ENCODE data around the gene ESRRA.

Gene ESRRA

DNA sequence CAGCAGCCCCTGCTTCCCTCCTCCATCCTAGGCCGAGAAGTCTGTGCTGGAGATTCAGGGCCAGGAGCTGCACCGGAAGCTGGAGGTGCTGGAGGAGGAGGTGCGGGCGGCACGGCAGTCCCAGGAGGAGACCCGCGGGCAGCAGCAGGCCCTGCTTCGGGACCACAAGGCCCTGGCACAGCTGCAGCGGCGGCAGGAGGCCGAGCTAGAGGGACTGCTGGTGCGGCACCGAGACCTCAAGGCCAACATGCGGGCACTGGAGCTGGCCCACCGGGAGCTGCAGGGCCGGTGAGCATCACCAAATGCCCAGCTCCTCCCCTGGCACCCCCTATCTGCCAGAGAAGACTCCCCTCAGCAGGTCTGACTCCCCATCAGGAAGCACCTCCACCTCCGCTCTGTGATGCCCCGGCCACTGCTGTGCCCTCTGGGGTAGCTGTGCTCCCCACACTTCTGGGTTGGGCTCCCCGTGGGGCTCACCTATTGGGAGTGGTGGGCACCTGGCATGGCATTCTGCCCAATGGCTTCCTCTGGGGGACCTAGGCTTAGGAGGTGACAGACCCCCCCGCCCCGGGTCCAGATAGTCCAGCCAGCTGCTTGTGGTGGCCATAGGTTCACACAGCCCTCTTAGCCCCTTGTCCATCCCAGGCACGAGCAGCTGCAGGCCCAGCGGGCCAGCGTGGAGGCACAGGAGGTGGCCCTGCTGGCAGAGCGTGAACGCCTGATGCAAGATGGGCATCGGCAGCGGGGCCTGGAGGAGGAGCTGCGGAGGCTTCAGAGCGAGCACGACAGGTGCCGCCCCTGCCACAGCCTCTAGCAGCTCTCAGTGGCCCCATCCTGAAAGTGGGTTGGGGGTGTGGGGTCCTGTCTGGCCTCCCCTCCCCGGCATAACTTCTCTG, 47.0 kb downstream of the ESRRA start:
- no peak for DNase-seq

DNA sequence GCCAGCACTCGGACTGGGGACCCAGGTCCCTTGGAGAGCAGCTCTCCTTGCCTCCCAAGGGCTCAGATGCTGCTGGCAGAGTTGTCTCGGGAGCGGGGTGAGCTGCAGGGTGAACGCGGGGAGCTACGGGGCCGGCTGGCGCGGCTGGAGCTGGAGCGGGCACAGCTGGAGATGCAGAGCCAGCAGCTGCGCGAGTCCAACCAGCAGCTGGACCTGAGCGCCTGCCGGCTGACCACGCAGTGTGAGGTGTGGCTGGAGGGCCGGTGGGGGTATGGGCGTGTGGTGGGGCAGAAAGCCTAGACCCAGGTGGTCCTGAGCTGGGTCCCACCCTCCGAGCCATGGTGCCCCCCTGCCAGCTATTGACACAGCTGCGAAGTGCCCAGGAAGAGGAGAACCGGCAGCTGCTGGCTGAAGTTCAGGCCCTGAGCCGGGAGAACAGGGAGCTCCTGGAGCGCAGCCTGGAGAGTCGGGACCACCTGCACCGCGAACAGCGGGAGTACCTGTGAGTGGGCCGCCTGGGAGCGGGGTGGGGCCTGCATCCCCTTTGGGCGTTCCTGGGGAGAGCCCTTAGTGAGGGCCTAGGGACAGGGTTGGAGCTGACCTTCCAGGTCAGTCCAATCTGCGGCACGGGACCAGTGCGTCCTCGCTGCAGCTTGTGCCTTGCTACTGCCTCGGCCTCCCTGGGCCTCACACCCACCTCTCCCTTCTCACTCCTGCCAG, 47.8 kb downstream of the ESRRA start:
- DNase-seq = no peak

- no peak for DNase-seq
These were observed 48.6 kb downstream of the ESRRA start for GRCh38 chr11:64353715-64354506.

DNA sequence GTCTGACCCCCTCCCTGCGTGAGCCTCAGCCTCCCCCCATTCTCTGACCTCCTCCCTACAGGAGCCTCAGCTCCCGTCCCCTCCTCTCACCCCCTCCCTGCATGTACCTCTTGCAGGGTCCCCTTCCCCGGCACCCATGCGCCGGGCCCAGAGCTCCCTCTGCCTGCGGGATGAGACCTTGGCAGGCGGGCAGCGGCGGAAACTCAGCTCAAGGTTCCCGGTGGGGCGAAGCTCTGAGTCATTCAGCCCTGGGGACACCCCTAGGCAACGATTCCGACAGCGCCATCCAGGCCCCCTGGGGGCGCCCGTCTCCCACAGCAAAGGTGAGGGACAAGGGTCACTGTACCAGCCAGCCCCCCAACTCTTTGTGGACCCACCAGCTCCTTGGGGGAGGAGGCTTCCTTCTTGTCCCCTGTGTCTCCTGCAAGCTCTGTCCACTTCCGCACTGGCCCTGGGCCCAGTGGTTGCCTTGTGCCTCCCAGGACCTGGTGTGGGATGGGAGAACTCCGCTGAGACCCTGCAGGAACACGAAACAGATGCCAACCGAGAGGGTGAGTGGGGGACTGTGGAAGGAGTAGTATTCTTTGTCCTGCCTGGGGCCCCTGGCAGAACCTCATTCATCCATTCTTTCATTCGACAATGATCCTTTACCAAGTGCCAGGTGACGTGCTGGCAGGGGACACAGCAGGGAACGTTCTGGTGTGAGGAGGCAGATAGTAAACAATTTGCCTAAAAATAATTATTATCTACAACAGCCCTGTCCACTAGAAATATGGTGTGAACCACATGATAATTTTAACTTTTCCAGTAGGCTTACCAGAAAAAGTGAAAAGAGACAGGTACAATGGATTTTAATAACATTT, 50.0 kb downstream of the ESRRA start:
- DNase-seq = no peak

DNA sequence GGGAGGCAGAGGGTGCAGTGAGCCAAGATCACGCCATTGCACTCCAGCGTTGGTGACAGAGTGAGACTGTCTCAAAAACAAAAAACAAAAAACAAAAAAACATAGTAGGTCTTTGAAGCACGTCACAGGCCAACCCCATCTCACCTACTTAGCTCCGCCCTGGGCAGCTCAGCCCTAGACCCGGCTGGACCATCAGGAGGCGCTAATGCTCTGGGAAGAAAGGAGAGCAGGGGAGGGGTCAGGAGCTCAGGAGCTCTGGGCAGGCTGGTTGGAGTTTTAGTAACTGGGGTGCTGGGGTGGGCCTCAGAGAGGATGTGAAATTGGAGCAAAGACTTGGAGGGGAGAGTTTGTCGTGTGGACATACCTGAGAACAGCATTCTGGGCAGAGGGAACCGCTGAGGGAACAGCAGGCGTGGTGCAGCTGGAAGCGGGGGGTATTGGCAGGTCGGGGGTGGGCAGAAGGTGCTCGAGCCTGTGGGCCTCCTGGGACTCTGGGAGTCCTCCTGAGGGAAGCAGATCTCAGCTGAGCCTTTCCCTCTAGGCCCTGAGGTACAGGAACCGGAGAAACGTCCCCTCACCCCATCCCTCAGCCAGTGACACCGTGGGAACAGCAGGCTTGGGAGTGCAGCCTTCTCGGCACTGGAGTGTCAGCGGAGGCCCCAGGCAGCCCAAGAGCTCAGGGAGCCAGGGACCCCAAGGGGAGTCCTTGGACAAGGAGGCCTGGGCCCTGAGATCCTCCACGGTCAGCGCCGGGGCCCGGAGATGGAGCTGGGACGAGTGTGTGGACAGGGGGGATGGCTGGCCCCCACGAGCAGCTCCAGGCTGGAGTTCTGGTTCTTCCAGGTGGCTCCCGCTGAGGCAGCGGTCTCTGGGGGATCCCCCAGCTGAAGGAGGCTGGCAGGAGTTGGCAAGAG, 51.4 kb downstream of the ESRRA start:
- DNase-seq = no peak

DNA sequence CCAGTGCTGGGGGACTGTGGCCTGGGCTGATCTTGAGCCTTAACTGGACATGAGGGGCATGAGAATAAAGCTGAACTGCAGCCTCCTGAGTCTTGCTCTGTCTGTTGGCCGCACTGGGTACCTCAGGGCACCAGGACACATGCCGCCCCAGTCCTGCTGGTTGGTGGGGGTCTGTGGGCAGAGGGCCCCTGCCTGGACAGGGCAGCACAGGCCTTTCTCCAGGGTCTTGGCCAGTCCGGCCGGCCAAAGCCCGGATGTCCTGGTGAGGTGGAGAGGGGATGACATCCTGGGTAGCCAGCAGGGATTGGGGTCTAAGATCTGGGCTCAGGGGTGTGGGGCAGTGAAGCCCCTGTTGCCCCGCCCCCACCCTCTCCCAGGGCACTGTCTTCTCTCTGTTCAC, 52.1 kb downstream of the ESRRA start:
- DNase-seq = no peak

- peak; percentile 27 for DNase-seq
These were observed 52.7 kb downstream of the ESRRA start for GRCh38 chr11:64357904-64358535.

- no peak for DNase-seq
These were observed 53.2 kb downstream of the ESRRA start for GRCh38 chr11:64358536-64358906.

DNA sequence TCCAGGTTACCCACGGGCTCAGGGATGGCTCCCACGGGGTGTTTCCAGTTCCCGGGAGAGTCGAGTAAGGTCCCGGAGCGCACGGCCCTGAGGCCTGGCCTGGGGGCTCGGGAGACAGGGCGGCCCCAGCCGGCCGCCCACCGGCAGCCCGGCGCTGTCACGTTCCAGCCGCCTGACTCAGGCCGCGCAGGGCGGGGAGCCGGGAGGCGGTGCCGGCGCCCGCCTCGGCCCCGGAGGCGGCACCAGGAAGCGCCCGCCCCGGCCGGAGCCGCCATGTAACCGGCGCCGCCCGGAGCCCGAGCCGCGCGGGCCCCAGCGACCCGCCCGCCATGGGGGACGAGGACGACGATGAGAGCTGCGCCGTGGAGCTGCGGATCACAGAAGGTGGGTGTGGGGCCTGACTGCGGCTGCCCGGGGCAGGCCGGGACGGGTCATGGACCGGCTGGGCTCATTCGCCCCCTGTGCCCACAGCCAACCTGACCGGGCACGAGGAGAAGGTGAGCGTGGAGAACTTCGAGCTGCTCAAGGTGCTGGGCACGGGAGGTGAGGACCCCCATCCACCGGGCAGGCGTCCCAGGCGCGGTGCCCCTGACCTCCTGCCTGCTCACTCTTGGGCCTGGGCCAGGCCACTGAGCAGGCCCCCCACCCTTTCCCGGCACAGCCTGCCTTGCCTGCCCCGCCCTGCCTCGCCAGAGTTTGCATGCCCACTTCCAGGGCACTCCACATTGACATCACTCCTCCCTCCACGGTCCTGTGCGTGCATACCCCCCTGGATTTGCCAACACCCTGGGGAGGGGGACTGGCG, 53.8 kb downstream of the ESRRA start, which contains the start of gene RPS6KA4:
Gene RPS6KA4, plus strand, starts transcription at position 256 of the 805 bp plus-strand sequence. Its CDS starts 74 bp downstream, at position 330.
- peak; percentile 37 for DNase-seq

GRCh38 chr11:64359712-64360445, 54.6 kb downstream of the ESRRA start:
- DNase-seq = peak; percentile 15

DNA sequence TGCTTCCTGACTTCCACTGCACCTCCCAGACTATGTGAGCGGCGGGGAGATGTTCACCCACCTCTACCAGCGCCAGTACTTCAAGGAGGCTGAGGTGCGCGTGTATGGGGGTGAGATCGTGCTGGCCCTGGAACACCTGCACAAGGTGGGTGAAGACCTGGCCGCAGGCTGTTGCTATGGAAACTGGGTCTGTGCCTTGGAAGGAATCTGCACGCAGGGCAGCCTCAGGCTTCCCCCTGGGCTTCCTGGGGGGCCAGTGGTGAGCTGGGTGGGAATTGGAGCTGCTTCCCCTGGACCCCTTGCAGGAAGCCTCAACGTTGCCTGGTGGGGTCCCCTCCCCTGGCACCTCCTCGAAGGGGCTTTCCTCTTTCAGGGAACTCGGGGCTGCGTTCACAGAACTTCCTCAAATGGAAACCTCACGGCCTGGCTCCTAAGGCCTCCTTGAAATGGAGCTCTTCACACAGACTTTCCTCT, 55.2 kb downstream of the ESRRA start:
- DNase-seq = no peak

DNA sequence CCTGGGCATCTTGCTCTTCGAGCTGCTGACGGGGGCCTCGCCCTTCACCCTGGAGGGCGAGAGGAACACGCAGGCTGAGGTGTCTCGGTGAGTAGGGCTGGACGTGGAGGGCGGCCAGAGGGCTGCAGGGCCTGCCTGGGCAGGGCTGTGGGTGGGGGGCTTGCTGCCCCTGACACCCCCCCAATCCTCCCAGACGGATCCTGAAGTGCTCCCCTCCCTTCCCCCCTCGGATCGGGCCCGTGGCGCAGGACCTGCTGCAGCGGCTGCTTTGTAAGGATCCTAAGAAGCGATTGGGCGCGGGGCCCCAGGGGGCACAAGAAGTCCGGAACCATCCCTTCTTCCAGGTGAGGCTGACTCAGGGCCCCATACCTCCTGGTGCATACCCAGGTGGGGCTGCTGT, 56.3 kb downstream of the ESRRA start:
- no peak for DNase-seq

DNA sequence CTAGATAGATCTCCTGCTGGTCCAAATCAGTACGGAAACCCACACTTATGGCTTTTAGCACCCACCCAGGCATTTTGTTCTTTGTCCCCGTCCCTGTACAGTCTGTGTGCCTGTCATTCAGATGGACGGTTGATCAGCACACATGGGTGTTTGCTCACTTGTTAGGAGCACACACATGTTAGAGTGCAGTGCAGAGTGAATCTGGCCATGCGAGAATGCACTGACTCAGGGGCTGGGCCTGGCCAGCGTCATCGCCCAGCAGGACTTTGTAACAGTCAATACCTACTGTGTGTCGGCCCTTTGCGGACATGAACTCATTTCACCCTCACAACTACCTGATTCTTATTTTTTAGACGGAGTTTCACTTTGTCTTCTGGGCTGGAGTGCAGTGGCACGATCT, 57.0 kb downstream of the ESRRA start:
- DNase-seq = no peak

DNA sequence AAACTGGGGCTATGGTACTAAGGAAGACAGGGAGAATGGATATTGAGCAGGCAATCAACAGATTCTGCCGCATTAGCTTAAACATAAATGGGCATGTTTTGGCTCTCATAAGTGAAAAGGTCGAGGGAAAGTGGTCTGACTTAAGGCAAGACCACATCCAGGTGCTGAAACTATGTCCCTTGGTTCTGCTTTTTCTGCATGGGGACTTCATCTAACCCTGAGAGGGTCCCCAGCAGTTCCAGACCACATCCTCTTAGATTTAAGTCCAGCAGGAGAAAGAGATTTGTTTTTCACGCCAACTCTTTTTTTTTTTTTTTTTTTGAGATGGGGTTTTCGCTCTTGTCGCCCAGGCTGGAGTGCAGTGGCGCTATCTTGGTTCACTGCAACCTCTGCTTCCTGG, 59.1 kb downstream of the ESRRA start:
- DNase-seq = no peak

DNA sequence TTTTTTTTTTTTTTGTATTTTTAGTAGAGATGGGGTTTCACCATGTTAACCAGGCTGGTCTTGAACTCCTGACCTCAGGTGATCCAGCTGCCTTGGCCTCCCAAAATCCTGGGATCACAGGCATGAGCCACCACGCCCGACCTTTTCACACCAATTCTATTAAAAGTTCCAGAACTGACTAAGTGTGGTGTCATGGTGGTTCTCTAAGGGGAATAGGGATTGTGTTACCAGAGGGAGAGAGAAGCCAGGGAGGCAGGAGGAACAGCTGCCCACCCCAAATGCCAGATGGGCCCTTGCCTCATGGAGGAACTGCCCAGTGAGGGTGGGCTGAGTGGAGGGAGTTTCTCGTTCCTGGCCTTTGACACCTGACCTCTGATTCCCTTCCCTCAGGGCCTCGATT, 59.6 kb downstream of the ESRRA start:
- no peak for DNase-seq
